Measurements from ENCODE around the gene SPATA1.

Gene SPATA1

DNA sequence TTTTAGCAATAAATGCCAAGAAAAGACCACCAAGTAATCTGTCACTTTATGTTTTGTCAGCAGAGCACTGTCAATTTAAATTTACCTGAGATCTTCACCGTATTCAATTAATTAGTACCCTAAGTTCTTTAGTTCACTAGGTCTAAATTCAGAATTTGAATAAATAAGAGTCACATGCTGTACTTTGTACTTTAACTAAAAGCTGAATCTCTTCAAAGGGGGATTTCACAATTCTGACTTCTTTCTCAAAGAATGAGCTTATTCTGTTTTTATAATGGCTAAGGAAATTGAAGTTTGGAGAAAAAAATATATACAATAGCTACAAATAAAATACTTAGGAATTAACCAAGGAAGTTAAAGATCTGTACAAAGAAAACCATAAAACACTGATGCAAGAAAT lies 2.3 kb downstream of the SPATA1 start:
- no peak for DNase-seq (ENCODE audit: low spot score)

DNA sequence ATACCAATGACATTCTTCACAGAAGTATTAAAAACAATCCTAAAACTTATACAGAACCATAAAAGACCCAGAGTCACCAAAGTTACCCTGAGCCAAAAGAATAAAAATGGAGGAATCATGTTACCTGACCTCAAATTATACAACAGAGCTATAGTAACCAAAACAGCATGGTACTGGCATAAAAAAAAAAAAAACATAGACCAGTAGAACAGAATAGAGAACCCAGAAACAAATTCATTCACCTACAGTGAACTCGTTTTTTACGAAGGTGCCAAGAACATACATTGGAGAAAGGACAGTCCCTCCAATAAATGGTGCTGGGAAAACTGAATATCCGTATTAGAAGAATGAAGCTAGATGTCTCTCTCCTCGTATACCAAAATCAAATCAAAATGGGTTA lies 2.8 kb downstream of the SPATA1 start:
- no peak for DNase-seq (ENCODE audit: low spot score)

DNA sequence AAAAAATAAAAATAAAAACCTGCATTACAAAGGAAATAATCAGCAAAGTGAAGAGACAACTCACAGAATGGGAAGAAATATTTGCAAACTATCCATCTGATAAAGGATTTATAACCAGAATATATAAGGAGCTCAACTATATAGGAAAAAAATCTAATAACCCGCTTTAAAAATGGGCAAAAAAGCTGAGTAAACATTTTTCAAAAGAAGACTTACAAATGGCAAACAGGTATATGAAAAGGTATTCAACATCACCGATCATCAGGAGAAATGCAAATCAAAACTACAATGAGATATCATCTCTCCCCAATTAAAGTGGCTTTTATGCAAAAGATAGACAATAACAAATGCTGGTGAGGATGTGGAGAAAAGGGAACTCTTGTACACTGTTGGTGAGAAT lies 4.0 kb downstream of the SPATA1 start:
- no peak for DNase-seq (ENCODE audit: low spot score)

DNA sequence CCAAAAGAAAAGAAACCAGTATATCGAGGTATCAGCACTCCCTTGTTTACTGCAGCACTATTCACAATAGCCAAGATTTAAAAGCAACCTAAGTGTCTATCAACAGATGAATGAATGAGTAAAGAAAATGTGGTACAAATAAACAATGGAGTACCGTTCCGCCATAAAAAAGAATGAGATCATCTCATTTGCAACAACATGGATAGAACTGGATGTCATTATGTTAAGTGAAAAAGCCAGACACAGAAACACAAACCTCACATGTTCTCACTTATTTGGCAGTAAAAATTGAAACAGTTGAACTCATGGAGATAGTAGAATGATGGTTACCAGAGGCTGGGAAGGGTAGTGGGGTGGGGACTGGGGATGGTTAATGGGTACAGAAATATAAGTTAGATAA lies 4.5 kb downstream of the SPATA1 start:
- no peak for DNase-seq (ENCODE audit: low spot score)

DNA sequence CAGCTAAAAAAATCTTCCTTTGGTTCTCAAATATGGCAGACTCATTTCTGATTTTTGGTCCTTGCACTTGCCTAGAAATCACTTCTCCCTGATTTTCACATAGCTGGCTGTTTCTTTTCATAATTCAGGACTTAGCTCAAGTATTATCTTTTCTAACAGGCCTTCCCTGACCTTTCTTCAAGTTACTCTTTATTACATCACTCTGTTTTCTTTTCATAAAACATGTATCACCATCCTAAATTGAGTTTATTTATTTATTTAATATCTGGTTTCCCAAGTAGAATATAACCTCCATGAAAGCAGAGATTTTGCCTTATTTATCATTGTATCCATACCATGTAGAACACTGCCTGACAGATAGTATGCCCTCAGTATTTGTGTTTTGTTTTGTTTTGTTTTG lies 18.4 kb downstream of the SPATA1 start:
- no peak for DNase-seq (ENCODE audit: low spot score)

DNA sequence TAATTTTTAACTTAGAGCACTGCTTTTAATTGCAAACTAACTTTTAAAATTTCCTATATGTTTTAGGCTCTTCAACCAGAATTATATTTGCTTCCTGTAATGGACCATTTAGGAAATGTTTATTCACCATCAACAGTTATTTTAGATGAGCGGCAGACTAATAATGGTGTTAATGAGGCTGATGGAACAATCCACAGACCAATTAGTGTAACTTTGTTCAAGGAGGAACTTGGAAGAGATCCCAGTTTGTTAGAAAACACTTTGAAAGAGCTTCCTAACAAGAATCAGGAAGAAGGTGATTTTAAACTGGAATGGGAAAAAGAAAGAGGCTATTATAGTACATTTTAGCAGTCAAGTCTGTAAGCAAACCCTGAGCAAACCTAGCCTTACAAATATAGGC lies 19.6 kb downstream of the SPATA1 start:
- no peak for DNase-seq (ENCODE audit: low spot score)

DNA sequence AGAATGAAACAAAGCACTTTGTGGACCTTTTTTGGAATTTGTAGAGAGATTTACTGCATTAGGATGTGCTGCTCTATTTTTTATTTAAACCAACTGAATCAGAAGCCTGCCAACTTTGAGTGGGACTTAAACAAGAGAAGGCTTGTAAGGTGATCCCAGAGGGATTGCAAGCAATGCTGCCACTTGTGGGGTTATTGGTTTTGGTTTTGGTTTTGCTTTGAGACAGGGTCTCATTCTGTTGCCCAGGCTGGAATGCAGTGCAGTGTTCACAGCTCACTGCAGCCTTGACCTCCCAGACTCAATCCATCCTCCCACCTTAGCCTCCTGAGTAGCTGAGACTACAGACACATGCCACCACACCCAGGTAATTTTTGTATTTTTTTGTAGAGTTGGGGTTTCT lies 32.4 kb downstream of the SPATA1 start:
- no peak for DNase-seq (ENCODE audit: low spot score)

DNA sequence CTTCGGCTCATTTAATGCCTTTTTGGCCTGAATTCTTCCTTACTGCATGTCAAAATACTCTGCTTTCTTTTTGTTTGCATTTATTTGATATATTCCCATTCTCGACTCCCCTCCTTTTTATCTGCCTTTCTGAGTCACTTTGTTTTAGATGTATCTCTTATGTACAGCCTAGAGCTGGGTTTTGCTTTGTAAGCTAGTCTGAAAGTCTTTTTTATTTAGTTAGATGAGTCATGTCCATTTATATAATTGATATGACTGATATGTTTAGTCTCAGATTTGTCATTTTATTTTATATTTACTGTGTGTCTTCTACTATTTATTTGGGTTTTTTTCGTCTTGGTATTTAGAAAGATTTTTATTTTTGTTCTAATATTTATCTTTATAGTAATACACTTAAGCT lies 33.8 kb downstream of the SPATA1 start:
- no peak for DNase-seq (ENCODE audit: low spot score)

DNA sequence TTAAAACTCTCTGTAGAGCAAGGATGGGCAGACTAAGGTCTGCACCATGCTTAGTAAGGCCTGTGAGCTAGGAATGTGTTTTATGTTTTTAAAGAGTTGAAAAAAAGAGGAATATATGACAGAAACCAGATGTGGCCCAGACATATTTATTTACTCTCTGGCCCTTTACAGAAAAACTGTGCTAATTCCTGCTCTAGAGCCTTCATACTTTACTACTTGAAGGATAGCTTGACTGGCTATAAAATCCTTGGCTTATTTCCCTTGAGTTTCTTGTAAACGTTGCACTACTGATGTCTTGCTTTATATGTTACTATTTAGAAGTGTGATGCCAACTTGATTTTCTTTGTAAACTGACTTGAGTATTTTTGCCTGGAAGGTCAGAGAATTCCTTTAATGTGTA lies 34.6 kb downstream of the SPATA1 start:
- no peak for DNase-seq (ENCODE audit: low spot score)

DNA sequence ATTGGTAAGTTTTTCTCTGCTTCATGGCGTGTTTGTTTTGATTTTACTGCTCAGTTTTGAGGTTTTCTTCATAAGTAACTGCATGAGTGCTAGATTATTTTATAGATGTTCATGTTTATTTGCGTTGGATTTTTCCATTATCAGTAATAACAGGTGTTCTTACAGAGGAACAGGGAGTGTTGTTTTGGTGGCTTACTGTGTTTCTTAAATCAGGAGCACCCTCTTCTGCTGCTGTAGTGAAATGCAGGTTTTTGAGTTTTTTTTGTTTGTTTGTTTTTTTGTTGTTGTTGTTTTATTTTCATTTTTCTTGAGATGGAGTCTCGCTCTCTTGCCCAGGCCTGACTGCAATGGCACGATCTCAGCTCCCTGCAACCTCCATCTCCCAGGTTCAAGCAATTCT lies 35.5 kb downstream of the SPATA1 start:
- no peak for DNase-seq (ENCODE audit: low spot score)

DNA sequence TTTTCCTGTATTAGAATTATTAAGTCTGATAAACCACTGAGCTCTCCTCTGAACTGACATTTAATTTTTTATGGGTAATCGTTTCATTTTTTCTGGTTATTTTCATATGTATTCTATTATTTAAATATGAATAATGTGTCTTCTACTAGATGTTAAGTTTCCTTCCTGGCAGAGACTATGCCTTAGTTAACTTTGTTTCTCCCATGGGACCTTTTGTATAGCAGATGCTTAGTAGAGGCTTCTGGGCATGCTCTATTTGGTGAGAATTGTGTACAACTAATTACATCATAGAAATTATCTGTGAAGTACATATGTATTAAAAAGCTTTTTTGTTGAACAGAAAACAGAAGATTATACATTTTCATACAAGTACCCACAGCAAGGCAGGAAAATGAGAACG lies 44.6 kb downstream of the SPATA1 start:
- DNase-seq (ENCODE audit: low spot score): no peak

DNA sequence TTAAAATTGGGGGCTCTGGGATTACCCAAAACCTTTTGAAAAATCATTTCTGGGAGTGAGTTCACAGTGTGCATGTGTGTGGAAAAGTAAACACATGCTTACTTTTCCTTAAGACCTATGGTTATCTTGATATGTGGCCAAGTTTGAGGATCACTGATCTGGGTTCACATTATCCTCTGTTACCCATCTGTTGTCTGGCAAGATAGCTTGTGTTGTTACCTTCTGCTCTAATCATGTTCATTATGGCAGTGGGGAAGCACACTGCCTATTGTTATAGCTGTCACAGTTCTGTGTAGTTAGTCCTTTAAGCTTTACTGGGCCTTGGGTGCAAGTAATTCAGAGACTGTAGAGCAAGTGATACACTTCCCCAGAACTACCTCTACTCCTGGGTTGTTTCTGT lies 63.0 kb downstream of the SPATA1 start:
- peak; percentile 89 for DNase-seq (ENCODE audit: low spot score)

DNA sequence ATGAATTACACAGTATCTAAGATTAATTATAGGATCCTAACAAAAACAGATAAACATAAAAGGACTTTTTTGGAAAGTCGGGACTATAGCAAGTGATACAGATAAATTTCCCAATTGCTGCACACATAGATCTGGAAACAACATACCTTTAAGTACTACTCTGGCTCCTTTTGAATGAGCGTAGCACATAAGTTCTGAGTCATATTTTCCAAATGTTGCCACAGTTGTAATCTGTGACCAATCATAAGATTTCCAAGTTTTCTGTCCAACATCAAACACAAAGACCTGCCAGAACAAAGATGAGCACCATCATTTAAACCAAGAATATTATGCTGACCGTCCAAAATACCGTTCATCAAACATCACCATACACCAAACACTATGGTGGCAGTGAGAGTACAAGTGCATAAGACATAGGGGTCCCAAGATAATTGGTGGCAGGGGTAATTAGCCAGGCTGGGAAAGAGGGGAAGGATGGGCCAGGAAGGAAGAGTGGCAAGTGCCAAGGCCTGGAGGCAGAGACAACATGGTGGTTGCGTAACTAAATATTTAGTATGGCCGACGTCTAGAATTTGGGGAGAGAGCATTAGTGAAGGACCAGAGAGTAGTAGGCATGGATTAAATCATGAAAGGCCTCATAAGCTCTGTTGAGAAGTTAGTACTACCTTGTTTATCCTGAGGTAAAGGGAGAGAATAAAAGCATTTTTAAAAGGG lies 64.4 kb downstream of the SPATA1 start:
- DNase-seq (ENCODE audit: low spot score): no peak

DNA sequence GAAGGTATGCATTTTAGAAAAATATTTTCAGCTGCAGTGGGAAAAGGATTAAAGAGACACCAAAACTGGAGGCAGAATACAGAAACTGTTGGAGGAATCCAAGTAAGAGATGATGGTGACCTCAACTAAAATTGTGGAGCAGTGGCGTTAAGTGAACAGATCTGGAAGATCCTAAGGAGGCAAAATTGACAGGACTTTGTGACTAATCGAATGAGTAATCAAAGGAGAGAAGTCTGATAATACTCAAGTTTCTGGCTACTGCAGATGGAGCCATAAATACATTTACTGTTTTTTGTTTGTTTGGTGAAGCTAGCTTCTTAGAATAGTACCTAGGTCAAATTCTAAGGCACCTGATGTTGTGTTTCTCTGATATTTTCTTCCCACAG lies 65.0 kb downstream of the SPATA1 start:
- DNase-seq (ENCODE audit: low spot score): no peak

DNA sequence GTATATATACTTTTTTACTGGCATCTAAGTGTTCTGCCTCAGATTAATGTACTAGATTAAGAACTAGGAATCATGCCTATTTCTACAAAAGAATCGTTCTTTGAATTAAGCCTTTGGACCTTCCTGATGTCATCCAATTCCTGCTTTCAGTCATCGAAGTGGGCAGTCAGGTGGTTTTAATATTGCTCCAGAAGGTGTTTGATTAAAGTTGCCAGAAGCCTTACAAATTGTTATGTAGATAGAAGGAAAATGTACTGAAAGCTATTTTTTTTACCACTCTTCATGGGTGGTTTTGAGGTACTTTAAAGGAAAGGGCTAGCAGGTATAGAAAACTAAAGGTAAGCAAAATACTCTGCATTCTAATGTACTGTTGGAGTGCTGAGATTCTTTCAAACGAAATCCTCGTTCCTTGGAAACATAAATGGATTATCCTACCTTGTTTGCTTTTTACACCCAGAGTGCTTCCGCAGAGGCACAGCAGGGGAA lies 67.3 kb downstream of the SPATA1 start:
- peak; percentile 34 for DNase-seq (ENCODE audit: low spot score)

DNA sequence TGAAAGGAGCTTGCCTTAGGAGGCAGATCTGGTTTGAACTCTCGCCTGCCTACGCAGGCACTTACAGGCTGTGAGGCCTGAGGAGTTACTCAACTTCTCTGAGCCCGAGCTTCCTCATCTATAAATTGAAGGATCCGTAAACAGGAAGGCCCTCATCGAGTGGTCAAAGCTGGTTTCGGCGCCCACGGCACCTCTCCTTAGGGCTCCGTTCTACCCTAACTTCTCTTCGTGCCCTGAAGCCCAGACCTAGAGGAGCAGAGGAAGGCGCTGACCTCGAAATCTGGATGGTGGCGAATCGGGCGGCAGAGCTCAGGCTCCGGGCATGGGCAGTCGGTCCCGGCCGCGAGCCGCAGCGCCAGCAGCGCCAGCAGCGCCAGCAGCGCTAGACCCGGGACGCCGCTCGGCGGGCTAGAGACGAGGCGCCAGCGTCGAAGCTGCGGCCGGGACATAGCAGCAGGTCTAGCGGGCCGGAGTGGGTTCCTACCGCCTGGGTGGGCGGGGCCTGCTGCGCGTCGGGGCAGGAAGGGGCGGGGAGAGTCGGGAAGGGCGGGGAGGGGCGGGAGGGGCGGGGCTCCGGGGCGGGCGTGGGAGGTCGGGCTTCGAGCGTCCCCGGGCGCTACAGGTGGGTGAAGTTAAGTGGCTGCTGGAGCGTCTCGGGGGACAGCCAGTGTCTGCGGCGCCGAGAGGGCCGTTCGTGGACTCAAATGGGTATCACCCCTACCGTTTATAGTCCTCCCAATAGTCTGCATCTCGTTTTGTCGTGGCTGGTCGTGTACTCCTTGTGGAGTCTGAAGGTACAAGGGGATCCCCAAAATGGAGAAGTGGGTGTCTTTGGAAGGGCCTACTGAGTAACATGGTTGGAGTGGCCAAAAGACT lies 68.0 kb downstream of the SPATA1 start, which contains the start of gene CTBS:
Gene CTBS (minus strand): TSS at position 474 of the 876 bp plus-strand sequence. CDS start 25 bp downstream, at position 449.
- DNase-seq (ENCODE audit: low spot score): peak; percentile 81

DNA sequence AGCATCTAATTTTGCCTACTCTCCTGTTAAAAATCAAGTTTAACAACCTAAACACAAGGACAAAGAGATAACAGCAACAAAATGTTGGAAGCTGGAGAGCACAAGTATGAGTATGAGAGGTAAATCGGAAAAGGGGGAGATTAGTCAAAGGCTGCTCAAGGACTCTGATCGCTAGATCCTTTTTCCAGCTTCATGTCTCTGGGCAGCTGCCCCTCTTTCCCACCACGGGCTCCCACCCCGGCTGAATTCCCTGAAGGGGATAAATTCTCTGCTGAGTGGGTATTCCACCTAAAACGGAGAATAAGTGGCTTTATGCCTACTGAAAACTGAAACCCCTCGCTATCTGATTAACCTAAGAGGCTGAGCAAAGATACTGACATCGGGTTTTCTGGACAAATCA lies 68.8 kb downstream of the SPATA1 start:
- no peak for DNase-seq (ENCODE audit: low spot score)

DNA sequence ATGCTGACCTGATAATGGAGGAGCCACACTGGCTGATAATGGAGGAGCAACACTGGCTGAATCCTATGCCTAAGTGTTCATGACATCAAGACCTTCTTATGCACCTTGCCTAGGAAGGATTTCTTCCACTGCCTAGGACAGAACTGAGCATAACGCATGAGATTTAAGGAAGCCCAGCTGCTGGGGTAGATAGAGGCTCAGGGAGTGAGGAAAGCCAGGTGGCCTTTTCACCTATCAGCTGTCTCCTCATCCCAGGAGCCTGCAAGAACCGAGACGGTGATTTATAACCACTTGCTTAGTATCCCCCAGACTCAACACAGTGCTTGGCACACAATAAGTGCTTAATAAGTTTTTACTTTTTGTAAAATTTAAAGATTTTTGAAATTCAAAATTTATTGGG lies 75.5 kb downstream of the SPATA1 start:
- no peak for DNase-seq (ENCODE audit: low spot score)

DNA sequence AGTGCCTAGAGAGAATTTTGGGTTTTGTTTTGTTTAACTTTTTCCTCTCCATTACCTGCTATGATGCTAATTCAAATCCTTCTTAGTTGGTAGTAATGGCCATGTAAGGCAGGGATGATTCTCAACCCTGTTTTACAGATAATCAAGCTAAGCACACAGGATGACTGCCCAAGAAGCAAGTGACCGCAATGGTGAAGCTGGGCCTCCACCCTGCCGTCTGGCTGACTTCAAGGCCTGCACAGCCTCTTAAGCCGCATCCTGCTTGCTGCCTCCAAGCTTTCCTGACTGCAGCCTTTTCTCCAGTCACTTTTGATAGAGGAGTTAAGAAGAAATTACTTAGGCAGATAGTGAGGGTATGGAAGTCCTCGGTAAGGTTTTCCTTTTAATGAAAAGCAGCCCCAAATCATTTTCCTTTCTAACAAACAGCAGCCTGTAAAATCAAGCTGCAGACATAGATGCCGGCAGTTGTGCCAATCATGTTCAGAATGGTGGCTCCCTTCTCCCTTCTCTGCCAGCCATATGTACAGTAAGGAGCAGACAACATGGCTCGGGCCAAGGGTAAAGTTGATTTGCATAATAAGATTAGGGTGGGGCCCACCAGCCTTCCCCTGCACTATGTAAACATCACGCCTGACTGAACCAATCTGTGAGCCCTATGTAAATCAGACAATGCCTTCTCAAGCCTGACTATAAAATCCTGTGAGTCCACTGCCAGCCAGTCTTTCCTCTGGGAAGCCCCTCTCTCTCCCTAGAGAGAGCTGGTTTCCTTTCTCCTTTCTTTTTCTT lies 76.8 kb downstream of the SPATA1 start:
- no peak for DNase-seq (ENCODE audit: low spot score)

DNA sequence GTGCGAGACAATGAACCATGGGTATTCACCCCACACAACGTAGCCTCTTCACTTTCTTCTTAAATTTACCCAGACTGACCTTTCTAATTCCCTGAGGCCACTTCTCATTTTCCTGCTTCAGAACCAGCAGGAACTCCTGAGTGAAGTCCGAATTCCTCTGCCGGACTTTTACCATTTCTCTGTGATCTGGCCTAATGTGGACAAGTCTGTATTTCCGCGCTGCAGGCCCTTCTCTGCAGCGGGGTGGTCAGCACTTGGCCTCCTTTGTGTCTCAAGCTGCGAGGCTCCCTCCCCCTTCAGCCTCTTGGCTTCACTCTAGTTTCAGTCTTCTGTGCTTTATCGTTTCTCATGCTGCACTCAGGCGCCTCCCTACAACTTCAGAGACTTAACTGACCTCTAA lies 77.5 kb downstream of the SPATA1 start:
- no peak for DNase-seq (ENCODE audit: low spot score)

DNA sequence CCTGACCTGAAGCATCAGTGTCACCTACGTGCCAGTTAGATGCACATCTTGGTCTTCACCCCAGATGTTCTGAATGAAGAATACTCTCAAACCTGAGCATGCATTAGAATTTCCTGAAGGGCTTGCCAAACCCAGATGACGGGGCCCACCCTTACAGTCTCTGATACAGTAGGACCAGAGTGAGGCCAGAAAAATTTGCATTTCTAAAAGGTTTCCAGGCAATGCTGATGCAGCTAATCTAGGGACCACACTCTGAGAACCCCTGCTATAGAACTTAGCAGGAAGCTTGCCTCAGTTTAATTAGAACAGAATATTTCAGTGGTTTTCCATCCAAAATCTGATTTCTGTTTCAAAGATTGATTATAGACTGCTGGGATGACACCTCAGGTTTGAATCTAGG lies 77.9 kb downstream of the SPATA1 start:
- no peak for DNase-seq (ENCODE audit: low spot score)

DNA sequence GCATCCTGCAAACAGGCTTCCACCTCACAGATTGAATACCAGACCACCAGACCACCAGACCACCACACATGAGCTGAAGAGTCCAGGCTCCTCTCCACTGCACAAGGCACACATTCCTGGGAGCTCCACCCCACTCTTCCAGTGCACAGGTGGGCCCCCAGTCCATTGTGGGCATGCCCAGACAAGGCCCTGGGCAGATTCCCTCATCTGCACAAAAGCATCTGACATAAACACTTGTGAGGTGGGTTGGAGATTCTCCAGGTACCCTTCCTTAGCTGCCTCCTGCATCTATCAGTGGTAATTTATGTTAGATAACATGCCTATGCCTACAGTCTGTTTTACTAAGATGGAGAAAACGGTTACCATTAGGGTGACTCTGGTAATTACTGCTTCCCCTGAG lies 79.6 kb downstream of the SPATA1 start:
- DNase-seq (ENCODE audit: low spot score): no peak

DNA sequence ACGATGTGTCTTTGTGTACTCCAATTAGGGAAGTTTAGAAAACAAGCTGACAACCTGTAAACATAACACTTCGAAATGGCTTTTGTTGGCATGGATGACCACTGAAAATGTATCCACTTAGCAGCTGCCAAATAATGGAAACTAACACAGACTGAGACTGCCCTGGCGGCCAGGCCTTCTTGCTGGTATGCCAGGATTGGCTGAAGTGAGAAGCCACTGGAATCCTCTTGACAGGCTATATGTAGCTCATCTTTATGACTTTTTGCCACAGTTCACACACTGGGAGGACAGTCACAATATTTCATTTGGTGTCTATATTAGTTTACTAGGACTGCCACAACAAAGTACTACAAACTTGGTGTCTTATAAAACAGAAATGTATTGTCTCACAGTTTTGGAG lies 80.9 kb downstream of the SPATA1 start:
- no peak for DNase-seq (ENCODE audit: low spot score)

Measured in cerebellar cortex (tissue), 1 donor.